ENCODE results near the gene DIAPH2. TPM values are rescaled to one million over a fixed set of nuclear protein-coding genes. Genes with fewer than 3 reads are reported as not detected.

The DIAPH2 gene
- total and polyA plus RNA-seq, 12 donors = 1.8 to 13.6 (median 10.1) TPM

DNA sequence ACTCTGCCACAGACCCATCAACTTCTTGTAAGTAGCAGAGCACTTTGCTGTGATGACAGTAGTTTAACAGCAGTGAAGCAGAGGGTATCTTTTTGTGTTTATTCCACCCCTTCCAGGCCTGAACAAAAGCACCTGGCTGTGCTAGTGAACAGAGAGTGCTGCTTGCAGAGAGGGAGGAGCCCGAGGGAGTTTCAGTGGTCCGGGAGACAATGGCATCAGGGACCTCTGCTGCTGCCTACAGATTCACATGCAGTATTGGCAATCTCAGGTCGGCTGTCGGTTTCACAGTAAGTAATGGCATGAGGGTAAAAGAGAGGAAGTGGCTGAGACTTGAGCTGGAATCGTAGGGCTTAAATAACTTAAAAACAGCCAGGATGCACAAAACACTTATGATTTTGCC is 954.9 kb downstream of the DIAPH2 start:
- TF ChIP-seq, protein P1, sequence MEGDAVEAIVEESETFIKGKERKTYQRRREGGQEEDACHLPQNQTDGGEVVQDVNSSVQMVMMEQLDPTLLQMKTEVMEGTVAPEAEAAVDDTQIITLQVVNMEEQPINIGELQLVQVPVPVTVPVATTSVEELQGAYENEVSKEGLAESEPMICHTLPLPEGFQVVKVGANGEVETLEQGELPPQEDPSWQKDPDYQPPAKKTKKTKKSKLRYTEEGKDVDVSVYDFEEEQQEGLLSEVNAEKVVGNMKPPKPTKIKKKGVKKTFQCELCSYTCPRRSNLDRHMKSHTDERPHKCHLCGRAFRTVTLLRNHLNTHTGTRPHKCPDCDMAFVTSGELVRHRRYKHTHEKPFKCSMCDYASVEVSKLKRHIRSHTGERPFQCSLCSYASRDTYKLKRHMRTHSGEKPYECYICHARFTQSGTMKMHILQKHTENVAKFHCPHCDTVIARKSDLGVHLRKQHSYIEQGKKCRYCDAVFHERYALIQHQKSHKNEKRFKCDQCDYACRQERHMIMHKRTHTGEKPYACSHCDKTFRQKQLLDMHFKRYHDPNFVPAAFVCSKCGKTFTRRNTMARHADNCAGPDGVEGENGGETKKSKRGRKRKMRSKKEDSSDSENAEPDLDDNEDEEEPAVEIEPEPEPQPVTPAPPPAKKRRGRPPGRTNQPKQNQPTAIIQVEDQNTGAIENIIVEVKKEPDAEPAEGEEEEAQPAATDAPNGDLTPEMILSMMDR (IDR thresholded peaks at IDR 0.05) = no peak
- no peak overlapping the region for H3K4me3 ChIP-seq
- H3K36me3 ChIP-seq = no peaks in the 10 kb centered on the region
- H3K4me1 ChIP-seq = no peaks in the 10 kb centered on the region
- H3K27me3 ChIP-seq = peaks cover 0 to 15% (median 0%) of the 10 kb centered on the region in 7 donors
- H3K27ac ChIP-seq = no peak overlapping the region
- peaks cover 0 to 14% (median 0%) of the 10 kb centered on the region in 11 donors for H3K9me3 ChIP-seq
- no peak for DNase-seq
- intact Hi-C loops (cut with DNase I) = no loop called here
- 19 to 27% methylated on average over 5 of the region's 5 CpGs for WGBS, 2 donors
- no peak for ATAC-seq

Other genes with a start within 250 kb of the DIAPH2 start
- under 1 TPM in 7 of 10 donors, not detected in 3; 0.15 to 0.36 (median 0.17) TPM for gene RPA4, start 199.1 kb downstream of the DIAPH2 start, total RNA-seq
- gene RPA4, start 199.1 kb downstream of the DIAPH2 start, polyA plus RNA-seq = under 1 TPM; 0.03 to 0.15 TPM

All from heart right ventricle (tissue), 16 donors.